Retinal pigment epithelial cell (primary cell): ENCODE measurements around the gene ZNF446.
"Not testable (repeated sequence)": the region's sequence is repeated elsewhere in the genome, so short reads cannot be mapped to it uniquely, and the experiment has no call there.

Source experiments
- DNase-seq: peaks from one replicate; pipeline ENCODE4 v3.0.0-alpha.2; 2010; ENCODE audit warnings: low read depth
- H3K4me3 ChIP-seq: 2 replicates; pipeline ENCODE4 v1.5.1; 2011; ENCODE audit warnings: mild to moderate bottlenecking, low read length, control low read depth, moderate library complexity
- CTCF ChIP-seq: conservative IDR thresholded peaks from 2 replicates; pipeline ENCODE4 v1.5.1; 2011; ENCODE audit warnings: low read depth, low read length, control low read depth, inconsistent platforms

ZNF446 gene

GRCh38 chr19:58466089-58466759 lies 9.9 kb upstream of the ZNF446 start:
- TF ChIP-seq CTCF: no peak
- DNase-seq: no peak
- peak overlapping the region; percentile 66 for H3K4me3 ChIP-seq

GRCh38 chr19:58466760-58467589 lies 9.2 kb upstream of the ZNF446 start, which contains the start of gene ZNF324:
TSS of gene ZNF324 (plus strand) at chr19:58467080. CDS start at chr19:58469186, 2,106 bp downstream.
- peak; percentile 81 for DNase-seq
- TF ChIP-seq CTCF: no peak
- peak within 1 kb of the TSS; percentile 66 for H3K4me3 ChIP-seq

- peak overlapping the region; percentile 3 for H3K4me3 ChIP-seq
- no peak for DNase-seq
- TF ChIP-seq CTCF: no peak
Measured at GRCh38 chr19:58468216-58468839, 7.8 kb upstream of the ZNF446 start.

GRCh38 chr19:58469241-58470013 lies 6.7 kb upstream of the ZNF446 start:
- no peak for TF ChIP-seq CTCF
- no peak for DNase-seq
- no peak overlapping the region for H3K4me3 ChIP-seq

GRCh38 chr19:58470837-58471543 lies 5.2 kb upstream of the ZNF446 start:
- not testable (repeated sequence) for H3K4me3 ChIP-seq, DNase-seq

- no peak overlapping the region for H3K4me3 ChIP-seq
- no peak for DNase-seq
- TF ChIP-seq CTCF: no peak
Measured at GRCh38 chr19:58471736-58472135, 4.4 kb upstream of the ZNF446 start.
